HG03521 (cell line): ENCODE measurements around the gene PRKG1.

ENCODE experiments used
- ATAC-seq: cut with Tn5 transposase; IDR thresholded peaks from one replicate; pipeline ENCODE4 v1.9.1; 2021; ENCODE audit warnings: mild to moderate bottlenecking, moderate library complexity; ENCODE audit not compliant: unreplicated experiment

PRKG1 gene

DNA sequence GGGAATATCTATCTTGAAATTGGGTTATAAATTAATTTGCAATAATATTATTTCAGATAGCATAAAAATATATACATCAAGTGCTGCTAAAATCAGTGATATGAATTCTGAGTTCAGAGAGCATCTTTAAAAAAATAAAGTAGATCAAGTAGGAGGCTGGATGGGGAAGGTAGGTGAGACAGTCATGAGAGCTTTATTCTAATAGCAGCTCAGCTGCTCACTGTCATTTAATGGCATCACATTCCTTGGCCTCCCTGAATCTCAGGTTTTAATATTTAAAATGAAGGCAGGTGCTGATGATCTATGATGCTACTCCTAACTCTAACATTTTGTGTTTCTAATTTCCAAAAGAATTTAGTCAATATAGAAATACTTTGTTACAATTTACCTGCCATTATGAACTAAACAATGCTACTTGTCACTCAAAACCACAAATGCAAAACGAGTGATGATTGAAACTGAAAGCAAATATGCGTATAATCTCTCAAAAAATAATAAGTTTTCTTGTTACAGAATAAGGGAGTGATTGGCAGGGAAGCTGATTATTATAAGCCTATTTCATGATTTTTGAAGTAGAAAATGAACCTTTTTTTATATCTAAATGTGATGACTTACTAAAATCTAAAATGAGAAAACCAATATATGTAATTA is 772.7 kb downstream of the PRKG1 start:
- no peak for ATAC-seq

DNA sequence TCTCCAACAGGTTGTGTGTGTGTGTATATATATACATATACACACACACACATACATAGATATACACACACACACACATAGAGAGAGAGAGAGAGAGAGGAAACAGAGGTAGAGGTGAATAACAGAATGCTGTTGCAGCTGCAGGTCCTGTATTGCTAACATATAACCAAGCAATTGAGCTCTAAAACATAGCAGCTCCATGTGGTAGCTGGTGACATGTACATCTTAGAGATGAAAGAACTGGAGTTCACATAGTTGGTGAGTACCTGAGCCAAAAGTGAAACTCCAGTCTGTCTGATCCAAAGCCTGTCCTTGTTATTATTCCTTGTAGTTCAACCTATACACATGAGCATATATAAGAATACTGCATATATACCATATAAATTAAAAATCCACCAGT is 778.0 kb downstream of the PRKG1 start:
- no peak for ATAC-seq

GRCh38 chr10:51857305-51857704 is 783.0 kb downstream of the PRKG1 start:
- ATAC-seq: no peak

DNA sequence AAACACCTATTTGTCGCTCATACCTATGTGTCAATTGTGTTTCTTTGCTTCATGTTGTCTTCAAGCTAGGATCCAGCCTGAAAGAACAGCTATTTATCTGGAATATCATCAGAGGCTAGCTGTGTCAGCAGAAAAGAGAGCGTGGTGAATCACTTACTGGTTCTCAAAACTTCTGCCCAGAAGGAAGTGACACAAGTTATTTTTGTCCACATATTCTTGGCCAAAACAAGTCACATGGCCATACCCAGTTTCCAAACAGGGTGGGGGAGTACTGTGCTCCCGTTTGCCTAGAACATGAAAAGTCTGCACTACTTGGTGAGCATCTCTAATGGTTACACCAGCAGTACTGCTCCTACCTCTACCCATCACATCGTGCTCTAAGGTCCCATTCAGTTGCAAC is 786.0 kb downstream of the PRKG1 start:
- ATAC-seq: peak; percentile 64

GRCh38 chr10:51861051-51861450 is 786.8 kb downstream of the PRKG1 start:
- ATAC-seq: no peak

DNA sequence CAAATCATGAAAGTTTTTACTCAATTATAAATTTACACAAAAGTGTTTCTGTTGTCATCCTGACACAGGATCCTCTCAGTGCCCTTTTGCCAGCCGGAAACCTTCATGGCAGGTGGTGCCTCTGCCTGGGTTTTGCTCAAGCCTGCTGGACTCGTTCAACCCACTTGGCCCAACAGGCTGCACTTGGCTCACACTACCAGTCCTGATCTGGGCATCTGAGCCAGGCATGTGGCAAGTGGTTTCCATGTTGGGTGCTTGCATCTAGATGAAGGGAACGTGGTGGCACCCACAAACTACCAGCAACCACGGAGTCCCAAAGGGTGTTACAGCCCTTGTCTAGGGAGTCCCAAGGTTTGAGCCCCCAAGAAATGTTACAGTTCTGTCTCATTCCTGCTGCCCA is 787.4 kb downstream of the PRKG1 start:
- no peak for ATAC-seq

DNA sequence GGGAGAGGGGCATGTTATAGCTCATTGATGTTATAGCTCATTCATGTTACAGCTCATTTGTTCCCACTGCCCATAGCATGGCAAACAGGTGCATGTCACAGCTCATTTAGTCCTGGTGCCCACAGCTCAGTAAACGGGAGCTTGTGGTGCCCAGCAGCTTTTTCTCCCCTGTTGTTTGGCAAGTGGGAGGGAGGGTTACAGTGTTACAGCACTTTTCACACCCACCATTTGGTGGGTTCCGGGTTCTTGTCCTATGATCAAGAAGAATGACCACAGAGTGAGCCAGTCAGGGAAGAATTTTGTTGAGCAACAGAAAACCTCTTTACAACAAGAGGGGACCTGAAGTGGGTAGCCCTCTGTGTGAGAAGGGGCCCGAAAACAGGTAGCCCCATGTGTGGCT is 787.9 kb downstream of the PRKG1 start:
- ATAC-seq: no peak

DNA sequence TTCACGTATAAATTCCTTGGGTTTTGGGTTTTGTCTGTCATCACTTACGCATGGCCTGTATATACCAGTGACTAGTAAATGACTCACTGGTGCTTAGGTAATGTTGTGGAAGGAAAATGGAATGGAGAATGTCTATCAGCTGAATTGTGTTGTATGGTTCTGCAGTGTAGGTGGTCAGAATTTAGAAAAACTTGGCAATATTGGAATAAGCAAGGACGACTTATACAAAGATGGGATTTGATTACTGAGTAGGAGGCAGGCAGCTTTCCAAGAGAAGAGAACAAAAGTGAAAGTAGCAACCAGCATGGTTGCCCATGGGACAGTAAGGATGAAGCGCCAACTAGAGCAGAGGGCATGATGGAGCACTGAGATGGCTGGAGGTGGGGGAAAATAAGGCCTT is 793.7 kb downstream of the PRKG1 start:
- no peak for ATAC-seq

DNA sequence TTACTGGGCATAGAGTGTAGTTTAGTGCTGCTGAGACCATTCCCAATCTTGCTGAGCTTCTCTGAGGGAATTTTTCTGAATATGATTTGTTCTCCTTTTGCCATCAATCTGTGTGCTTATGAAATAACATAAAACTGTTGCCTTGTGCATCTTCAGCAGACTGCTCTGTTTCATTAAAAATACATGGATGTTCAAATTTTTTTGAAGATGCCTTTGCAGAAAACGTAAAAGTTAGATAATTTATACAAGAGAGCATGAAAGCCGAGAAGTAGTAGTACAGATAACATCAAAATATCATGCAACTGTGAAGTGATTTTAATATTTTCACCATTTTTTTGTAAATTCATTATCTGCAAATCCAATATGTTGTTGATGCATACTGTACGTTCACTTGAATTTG is 799.8 kb downstream of the PRKG1 start:
- ATAC-seq: no peak

DNA sequence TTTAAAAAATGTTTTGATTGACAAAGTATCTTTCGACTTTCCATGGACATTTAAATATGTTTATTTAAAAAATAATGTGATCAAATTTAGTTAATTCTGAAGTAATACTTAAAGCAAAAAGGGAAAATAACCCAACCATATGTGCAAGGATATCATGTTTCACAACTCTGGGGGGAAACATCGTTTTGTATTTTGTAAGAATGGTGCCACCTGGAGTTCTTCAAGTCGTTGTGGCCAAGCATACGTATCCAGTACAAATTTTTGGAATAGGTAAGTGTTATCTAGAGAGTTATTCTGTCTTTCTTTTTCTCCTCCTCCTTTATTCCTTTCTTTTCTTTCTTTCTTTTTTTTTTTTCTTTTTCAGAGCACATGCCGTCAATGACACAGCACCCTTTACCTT is 801.3 kb downstream of the PRKG1 start:
- ATAC-seq: no peak

GRCh38 chr10:51876503-51876902 is 802.2 kb downstream of the PRKG1 start:
- ATAC-seq: no peak

- no peak for ATAC-seq
These were observed 802.7 kb downstream of the PRKG1 start for GRCh38 chr10:51876979-51877378.

DNA sequence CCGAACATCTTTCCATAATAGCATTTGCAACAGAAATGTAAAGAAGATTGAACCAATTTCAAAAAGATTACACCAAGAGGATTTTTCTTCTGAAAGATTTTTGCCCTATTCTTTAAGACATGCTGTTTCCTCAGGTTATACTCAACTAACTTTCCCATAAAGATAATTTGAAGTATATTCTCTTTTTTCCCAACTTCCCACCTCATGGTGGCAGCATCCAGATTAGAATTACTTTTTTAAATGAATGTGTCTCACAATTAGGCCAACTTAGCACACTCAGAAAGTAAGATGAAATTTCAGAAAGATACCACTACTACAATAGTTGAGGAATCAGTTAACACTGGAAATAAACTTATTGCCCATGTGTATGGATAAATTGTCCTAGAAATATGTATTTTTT is 803.3 kb downstream of the PRKG1 start:
- ATAC-seq: no peak

GRCh38 chr10:51878695-51879094 is 804.4 kb downstream of the PRKG1 start:
- peak; percentile 9 for ATAC-seq

GRCh38 chr10:51879238-51879637 is 805.0 kb downstream of the PRKG1 start:
- peak; percentile 71 for ATAC-seq

- ATAC-seq: no peak
These were observed 806.9 kb downstream of the PRKG1 start for GRCh38 chr10:51881213-51881612.

DNA sequence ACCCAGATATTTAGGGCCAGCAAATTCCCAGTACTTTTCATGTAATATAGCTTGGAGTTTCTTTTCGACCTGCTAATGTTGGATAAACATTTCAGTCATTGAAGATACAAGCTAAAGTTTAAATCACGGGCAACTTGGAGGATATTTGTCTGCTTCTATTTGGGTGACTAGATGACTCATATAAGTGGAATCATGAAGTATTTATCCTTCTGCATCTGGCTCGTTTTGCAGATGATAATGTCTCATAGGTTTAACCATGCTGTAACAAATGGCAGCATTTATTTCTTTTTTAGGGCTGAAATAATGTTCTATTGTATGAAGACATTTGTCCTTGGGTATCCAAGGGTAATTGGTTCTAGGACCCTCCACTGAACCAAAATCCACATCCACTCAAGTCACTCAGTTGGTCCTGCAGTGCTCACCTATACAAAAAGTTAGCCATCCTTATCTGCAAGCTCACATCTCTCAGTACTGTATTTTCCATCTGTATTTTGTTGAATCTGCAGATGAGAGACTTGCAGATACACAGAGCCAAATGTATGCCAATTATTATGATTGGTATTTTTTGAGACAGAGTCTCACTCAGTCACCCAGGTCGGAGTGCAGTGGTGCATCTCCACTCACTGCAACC is 812.3 kb downstream of the PRKG1 start:
- ATAC-seq: no peak

- no peak for ATAC-seq
These were observed 814.0 kb downstream of the PRKG1 start for GRCh38 chr10:51888263-51888662.

GRCh38 chr10:51892313-51892712 is 818.0 kb downstream of the PRKG1 start:
- ATAC-seq: no peak

DNA sequence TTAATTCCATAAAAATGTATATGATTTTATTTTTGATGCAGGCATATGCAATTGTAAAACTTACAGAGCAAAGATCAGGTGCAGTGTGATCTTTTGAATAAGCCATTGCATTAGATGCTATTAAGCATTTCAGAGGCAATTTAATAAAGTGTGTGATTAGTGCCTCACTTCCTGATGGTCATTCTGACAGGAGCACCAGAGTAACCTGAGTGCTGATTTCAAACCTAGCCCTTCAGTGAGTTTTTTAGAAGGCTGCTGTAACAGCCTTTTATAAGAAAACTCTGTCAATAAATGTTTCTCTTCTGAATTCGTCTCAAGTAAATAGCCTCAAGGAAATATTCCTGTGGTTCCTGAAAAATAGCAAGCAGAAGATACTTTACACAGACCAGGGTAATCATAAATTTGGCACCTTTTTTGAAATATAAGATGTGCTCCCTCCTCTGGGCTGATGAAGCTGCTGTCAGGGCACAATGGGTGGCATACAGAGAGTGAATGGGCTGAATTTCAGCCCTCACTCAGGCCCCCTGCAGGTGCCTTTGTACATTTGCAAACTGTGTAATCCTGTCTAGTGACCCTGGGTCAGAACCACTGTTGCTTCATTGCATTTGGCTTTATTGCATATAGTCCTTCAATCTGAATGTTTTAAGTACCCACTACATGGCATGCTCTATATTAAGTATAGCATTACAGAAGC is 818.8 kb downstream of the PRKG1 start:
- peak; percentile 72 for ATAC-seq

DNA sequence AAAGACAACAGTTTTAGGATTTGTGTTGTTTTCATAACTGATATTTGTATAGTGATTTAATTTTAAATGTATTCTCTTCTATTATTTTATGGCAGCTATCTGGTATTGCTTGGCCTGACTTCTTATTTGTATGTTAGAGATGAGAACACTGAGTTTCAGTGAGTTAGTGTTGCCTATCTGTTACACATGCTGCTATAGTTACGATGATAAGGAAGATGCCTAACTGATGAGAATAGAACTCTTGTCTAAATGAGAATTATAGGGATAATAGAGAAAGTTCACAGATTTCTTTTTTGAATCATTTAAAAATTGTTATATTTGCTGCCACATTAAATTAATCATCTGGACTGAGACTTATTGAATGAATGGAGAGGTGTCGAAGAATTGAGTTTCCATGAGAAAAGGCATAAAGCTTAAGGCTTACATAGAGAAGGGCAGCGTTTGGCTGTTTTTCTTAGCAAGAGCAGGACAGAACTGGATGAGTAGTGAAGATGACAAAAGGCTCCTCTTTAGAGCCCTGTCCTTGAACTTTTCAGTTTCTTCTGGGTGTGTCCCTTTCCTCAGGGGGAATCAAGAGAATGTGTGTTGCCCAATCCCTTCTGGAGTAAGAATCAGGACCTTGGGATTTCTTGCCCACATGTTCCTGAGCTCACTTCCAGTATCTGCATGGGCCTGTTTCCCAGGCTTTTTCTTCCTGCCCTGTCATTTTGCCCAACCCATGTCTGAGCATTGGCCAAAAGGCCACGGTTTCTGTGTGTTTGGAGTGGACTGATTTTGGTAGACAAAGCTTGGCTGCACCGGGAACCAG is 820.7 kb downstream of the PRKG1 start:
- ATAC-seq: no peak

GRCh38 chr10:51896849-51897248 is 822.6 kb downstream of the PRKG1 start:
- no peak for ATAC-seq
